ENCODE measurements around the gene GALNT10. TPM values are rescaled to one million over a fixed set of nuclear protein-coding genes. Genes with fewer than 3 reads are reported as not detected.

GALNT10 gene
- total and polyA plus RNA-seq, 2 of the 8 experiments (the other 6 are each of a cell fraction or from before 2014, with no cell fraction given) = 4.6 to 15.5 TPM

GRCh38 chr5:154257046-154257445, 66.5 kb downstream of the GALNT10 start:
- H2BK120ac ChIP-seq (replicated peaks; ENCODE audit: low read depth, low read length) = no peak overlapping the region
- H3K4me1 ChIP-seq (replicated peaks in 1 of 4; ENCODE audit: control insufficient read depth in 3 of 4, insufficient read depth in 4 of 4, low read length in 3 of 4) = peaks cover 0 to 15% (median 11%) of the 10 kb centered on the region in 4 experiments; a peak in 4 of 7 replicates
- 92% methylated on average over 2 of the region's 2 CpGs; no CpG with 5 or more reads in 1 of the 2 experiments for WGBS, 2 experiments (ENCODE audit: extremely low coverage in 1 of 2, insufficient coverage in 1 of 2, insufficient read length in 1 of 2, insufficient replicate concordance in 2 of 2, low coverage in 1 of 2, low lambda C conversion rate in 2 of 2, missing lambda C conversion rate in 1 of 2)
- no peak overlapping the region for H3K18ac ChIP-seq (ENCODE audit: extremely low read depth, low read length)
- no peak overlapping the region for H3K9ac ChIP-seq (replicated peaks in 1 of 4; ENCODE audit: extremely low read depth in 1 of 4, low read depth in 3 of 4, low read length in 3 of 4)
- ChIA-PET POLR2A (ENCODE audit: partially characterized antibody) (no interaction called here), CTCF (ENCODE audit: partially characterized antibody) (interaction anchor here (1.7 kb wide), 1 partner anchor 20 kb away, joined by 3 read pairs; no protein-coding TSS in a partner anchor)
- H3K23ac ChIP-seq (ENCODE audit: insufficient read length) = no peak overlapping the region
- H2BK20ac ChIP-seq (ENCODE audit: low read length) = no peak overlapping the region
- no peak overlapping the region for H4K8ac ChIP-seq (ENCODE audit: extremely low read depth, insufficient read depth, low read length)
- DNase-seq (ENCODE audit: low read depth in 1 of 2, low spot score in 2 of 2) (no peak), FAIRE-seq (no peak)
- no peaks in the 10 kb centered on the region for H3K9me3 ChIP-seq (ENCODE audit: insufficient read depth in 2 of 2, low read depth in 1 of 2, low read length in 1 of 2)
- H3K36me3 ChIP-seq (ENCODE audit: control insufficient read depth in 2 of 4, insufficient read depth in 4 of 4, low read length in 3 of 4) = no peaks in the 10 kb centered on the region
- no peak overlapping the region for H2BK5ac ChIP-seq (ENCODE audit: low read depth, low read length)
- no peak overlapping the region for H3K4ac ChIP-seq (replicated peaks; ENCODE audit: insufficient read length, low read depth, low read length)
- H2BK12ac ChIP-seq (ENCODE audit: low read depth, low read length) = no peak overlapping the region
- H3K79me1 ChIP-seq (ENCODE audit: low read depth, low read length) = no peaks in the 10 kb centered on the region
- H4K20me1 ChIP-seq (replicated peaks in 1 of 2; ENCODE audit: control insufficient read depth in 1 of 2, insufficient read depth in 2 of 2, low read length in 2 of 2) = no peaks in the 10 kb centered on the region
- H3K27ac ChIP-seq (ENCODE audit: low read depth, low read length) = no peak overlapping the region
- H2AK5ac ChIP-seq (ENCODE audit: low read depth, low read length) = no peak overlapping the region
- H2BK15ac ChIP-seq (ENCODE audit: low read length) = no peak overlapping the region
- H2AFZ ChIP-seq (ENCODE audit: low read length) = no peak overlapping the region
- no peaks in the 10 kb centered on the region for H3K27me3 ChIP-seq (replicated peaks in 1 of 4; ENCODE audit: control insufficient read depth in 3 of 4, extremely low read depth in 1 of 4, insufficient read depth in 3 of 4, low read length in 3 of 4)
- H3K23me2 ChIP-seq (ENCODE audit: low read depth, low read length) = no peaks in the 10 kb centered on the region
- H3K4me2 ChIP-seq (ENCODE audit: insufficient read depth in 1 of 2, low read depth in 2 of 2, low read length in 2 of 2) = no peak overlapping the region
- H4K91ac ChIP-seq (replicated peaks; ENCODE audit: insufficient read length, low read length) = no peak overlapping the region
- no peak overlapping the region for H4K5ac ChIP-seq (ENCODE audit: insufficient read length, low read depth, low read length)
- H3K14ac ChIP-seq (ENCODE audit: insufficient read length) = no peak overlapping the region
- no peak overlapping the region for H3K4me3 ChIP-seq (ENCODE audit: extremely low read depth in 1 of 4, insufficient read depth in 2 of 4, low read depth in 3 of 4, low read length in 4 of 4)
- no peak overlapping the region for H3K56ac ChIP-seq (replicated peaks; ENCODE audit: insufficient read length, low read depth, low read length)
- no peaks in the 10 kb centered on the region for H3K79me2 ChIP-seq (ENCODE audit: control insufficient read depth in 1 of 2, insufficient read depth in 2 of 2, low read length in 2 of 2)
- TF ChIP-seq PHF8 (conservative IDR thresholded peaks at IDR 0.05; ENCODE audit: low read depth, low read length) = no peak
- TF ChIP-seq CBX5 (IDR thresholded peaks at IDR 0.05; ENCODE audit: low read depth, low read length) = no peak
- no peak for TF ChIP-seq GABPA (IDR thresholded peaks at IDR 0.05; ENCODE audit: borderline replicate concordance, insufficient read depth, low read length)
- TF ChIP-seq SRF (IDR thresholded peaks at IDR 0.05; ENCODE audit: low read depth, low read length) = no peak
- TF ChIP-seq, protein P1, sequence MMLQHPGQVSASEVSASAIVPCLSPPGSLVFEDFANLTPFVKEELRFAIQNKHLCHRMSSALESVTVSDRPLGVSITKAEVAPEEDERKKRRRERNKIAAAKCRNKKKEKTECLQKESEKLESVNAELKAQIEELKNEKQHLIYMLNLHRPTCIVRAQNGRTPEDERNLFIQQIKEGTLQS (IDR thresholded peaks at IDR 0.05; ENCODE audit: insufficient read depth, low read depth, low read length) = no peak
- TF ChIP-seq SIRT6 (IDR thresholded peaks at IDR 0.05; ENCODE audit: low read length) = no peak
- TF ChIP-seq ZNF274 (IDR thresholded peaks at IDR 0.05; ENCODE audit: borderline replicate concordance, extremely low read depth, low read length) = no peak
- no peak for TF ChIP-seq CREB1 (IDR thresholded peaks at IDR 0.05)
- no peak for TF ChIP-seq KDM4A (IDR thresholded peaks at IDR 0.05; ENCODE audit: low read depth, low read length, severe bottlenecking)
- no peak for TF ChIP-seq CTCF (IDR thresholded peaks at IDR 0.05; ENCODE audit: control extremely low read depth in 1 of 3, insufficient read depth in 1 of 3, low read depth in 1 of 3, low read length in 3 of 3)
- no peak for TF ChIP-seq SIN3A (conservative IDR thresholded peaks at IDR 0.05 in 1 of 2, IDR thresholded peaks at IDR 0.05 in 1 of 2; ENCODE audit: low read depth in 1 of 2, low read length in 2 of 2)
